ENCODE data around the gene GSE1. TPM values are rescaled to one million over a fixed set of nuclear protein-coding genes. Genes with fewer than 3 reads are reported as not detected.

The GSE1 gene
- total and polyA plus RNA-seq, 9 of the 15 experiments (the other 6 are each of a cell fraction or from before 2014, with no cell fraction given), result 12.2 to 244 (median 57.9) TPM

DNA sequence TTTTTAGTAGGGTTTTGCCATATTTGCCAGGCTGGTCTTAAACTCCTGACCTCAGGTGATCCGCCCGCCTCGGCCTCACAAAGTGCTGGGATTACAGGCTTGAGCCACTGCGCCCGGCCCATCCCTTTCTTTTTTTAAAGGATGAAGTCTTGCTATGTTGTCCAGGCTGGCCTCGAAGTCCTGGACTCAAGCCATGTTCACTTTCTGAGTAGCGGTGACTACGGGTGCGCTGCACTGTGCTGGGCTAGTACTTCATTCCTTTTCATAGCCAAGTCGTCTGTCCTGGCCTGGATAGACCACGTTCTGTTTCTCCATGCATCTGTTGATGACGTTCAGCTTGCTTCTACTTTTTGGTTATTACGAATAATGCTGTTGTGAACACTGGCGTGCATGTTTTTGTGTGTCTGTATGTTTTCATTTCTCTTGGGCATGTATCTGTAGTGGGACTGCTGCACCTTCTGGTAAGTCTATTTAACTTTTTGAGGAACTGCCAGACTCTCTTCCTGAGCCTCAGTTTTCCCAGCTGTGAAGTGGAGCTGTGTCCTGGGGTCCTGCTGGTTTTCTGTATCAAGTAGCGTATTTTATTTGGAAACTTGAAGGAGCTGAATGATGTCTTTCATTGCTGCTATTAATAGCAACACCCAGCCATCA, 40.0 kb upstream of the GSE1 start:
- H4K20me1 ChIP-seq (replicated peaks; ENCODE audit: control insufficient read depth, insufficient read depth, low read length), result peaks cover 86% of the 10 kb centered on the region
- BruUV-seq (replicated peaks), result no TSS peak
- peaks cover 100% of the 10 kb centered on the region for H3K79me2 ChIP-seq (ENCODE audit: control insufficient read depth, insufficient read depth, low read length)
- no peaks in the 10 kb centered on the region for H3K9me3 ChIP-seq (replicated peaks; ENCODE audit: control insufficient read depth, insufficient read depth, low read depth, low read length)
- H3K27ac ChIP-seq (ENCODE audit: extremely low read depth, low read depth, low read length), result peak overlapping the region; percentile 97
- ChIA-PET POLR2A (interaction anchor here (0.6 to 2.6 kb wide), 15 partner anchors 9 to 225 kb away, joined by 3 to 20 read pairs (median 4); no protein-coding TSS in a partner anchor), CTCF (ENCODE audit: low intra/inter-chr PET ratio) (no interaction called here)
- peaks cover 86 to 90% of the 10 kb centered on the region in 2 experiments for H3K4me1 ChIP-seq (replicated peaks in 1 of 2; ENCODE audit: control insufficient read depth in 2 of 2, insufficient read depth in 2 of 2, low read length in 2 of 2)
- peak in 1 of 4 experiments; percentile 51 for DNase-seq (ENCODE audit: extremely low read depth in 1 of 4, low spot score in 3 of 4)
- FAIRE-seq, result no peak
- in situ Hi-C loops (cut with MboI) (no loop called here), intact Hi-C loops (cut with micrococcal nuclease) (loop anchor here (10.0 kb wide), 1 partner anchor 142 kb away; no protein-coding TSS in a partner anchor)
- H3K4me3 ChIP-seq, result no peak overlapping the region
- peak overlapping the region; percentile 89 for H3K4me2 ChIP-seq (ENCODE audit: insufficient read depth, low read length)
- H3K27me3 ChIP-seq (ENCODE audit: control insufficient read depth in 2 of 2, insufficient read depth in 2 of 2, low read length in 2 of 2), result no peaks in the 10 kb centered on the region; a peak in 1 of 5 replicates
- no peak overlapping the region for H2AFZ ChIP-seq (ENCODE audit: low read depth, low read length)
- 54% methylated on average over 15 of the region's 15 CpGs for WGBS (ENCODE audit: insufficient coverage, low coverage, missing lambda C conversion rate)
- ATAC-seq, result no peak
- H3K36me3 ChIP-seq (ENCODE audit: control insufficient read depth, insufficient read depth, low read length), result peaks cover 76% of the 10 kb centered on the region
- peak overlapping the region; percentile 60 to 88 for H3K9ac ChIP-seq (ENCODE audit: insufficient read depth in 1 of 2, low read depth in 2 of 2, low read length in 2 of 2)
- peaks cover 19% of the 10 kb centered on the region for H3K9me1 ChIP-seq (ENCODE audit: control insufficient read depth, insufficient read depth, low read length)
- TF ChIP-seq SPI1 (IDR thresholded peaks at IDR 0.05; ENCODE audit: borderline replicate concordance, low read depth, low read length), result peak; percentile 76
- TF ChIP-seq NCOA4 (IDR thresholded peaks at IDR 0.05; ENCODE audit: partially characterized antibody), result no peak
- TF ChIP-seq, protein P1, sequence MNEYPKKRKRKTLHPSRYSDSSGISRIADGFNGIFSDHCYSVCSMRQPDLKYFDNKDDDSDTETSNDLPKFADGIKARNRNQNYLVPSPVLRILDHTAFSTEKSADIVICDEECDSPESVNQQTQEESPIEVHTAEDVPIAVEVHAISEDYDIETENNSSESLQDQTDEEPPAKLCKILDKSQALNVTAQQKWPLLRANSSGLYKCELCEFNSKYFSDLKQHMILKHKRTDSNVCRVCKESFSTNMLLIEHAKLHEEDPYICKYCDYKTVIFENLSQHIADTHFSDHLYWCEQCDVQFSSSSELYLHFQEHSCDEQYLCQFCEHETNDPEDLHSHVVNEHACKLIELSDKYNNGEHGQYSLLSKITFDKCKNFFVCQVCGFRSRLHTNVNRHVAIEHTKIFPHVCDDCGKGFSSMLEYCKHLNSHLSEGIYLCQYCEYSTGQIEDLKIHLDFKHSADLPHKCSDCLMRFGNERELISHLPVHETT (CRISPR knock-in tag; conservative IDR thresholded peaks at IDR 0.05 in 1 of 2, IDR thresholded peaks at IDR 0.05 in 1 of 2), result 0 out of 4 replicates have a peak, but pooled peaks of 1 of the 2 experiments have one; percentile 22
- 0 out of 2 replicates have a peak, but pooled peaks have one; percentile 11 for TF ChIP-seq ATF7 (IDR thresholded peaks at IDR 0.05)
- peak; percentile 37; the same call in 1 of the 2 replicates for TF ChIP-seq POLR2AphosphoS5 (IDR thresholded peaks at IDR 0.05; ENCODE audit: control insufficient read depth, insufficient read depth, low read depth, low read length)
- peak; percentile 45; the same call in 1 of the 2 replicates for TF ChIP-seq SP1 (CRISPR knock-in tag; IDR thresholded peaks at IDR 0.05)
- TF ChIP-seq DPF2 (IDR thresholded peaks at IDR 0.05), result no peak
- TF ChIP-seq ZNF75A (CRISPR knock-in tag; IDR thresholded peaks at IDR 0.05), result no peak
- TF ChIP-seq, protein P2, sequence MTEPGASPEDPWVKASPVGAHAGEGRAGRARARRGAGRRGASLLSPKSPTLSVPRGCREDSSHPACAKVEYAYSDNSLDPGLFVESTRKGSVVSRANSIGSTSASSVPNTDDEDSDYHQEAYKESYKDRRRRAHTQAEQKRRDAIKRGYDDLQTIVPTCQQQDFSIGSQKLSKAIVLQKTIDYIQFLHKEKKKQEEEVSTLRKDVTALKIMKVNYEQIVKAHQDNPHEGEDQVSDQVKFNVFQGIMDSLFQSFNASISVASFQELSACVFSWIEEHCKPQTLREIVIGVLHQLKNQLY (CRISPR knock-in tag; conservative IDR thresholded peaks at IDR 0.05), result 0 out of 4 replicates have a peak, but pooled peaks of 1 of the 2 experiments have one; percentile 54
- no peak for TF ChIP-seq ZKSCAN8 (CRISPR knock-in tag; IDR thresholded peaks at IDR 0.05)
- TF ChIP-seq RBM25 (IDR thresholded peaks at IDR 0.05; ENCODE audit: low read depth, low read length, severe bottlenecking), result peak; percentile 83
- TF ChIP-seq ZNF589 (CRISPR knock-in tag; IDR thresholded peaks at IDR 0.05; ENCODE audit: low read depth), result peak; percentile 58; the same call in 1 of the 2 replicates
- TF ChIP-seq, protein P3, sequence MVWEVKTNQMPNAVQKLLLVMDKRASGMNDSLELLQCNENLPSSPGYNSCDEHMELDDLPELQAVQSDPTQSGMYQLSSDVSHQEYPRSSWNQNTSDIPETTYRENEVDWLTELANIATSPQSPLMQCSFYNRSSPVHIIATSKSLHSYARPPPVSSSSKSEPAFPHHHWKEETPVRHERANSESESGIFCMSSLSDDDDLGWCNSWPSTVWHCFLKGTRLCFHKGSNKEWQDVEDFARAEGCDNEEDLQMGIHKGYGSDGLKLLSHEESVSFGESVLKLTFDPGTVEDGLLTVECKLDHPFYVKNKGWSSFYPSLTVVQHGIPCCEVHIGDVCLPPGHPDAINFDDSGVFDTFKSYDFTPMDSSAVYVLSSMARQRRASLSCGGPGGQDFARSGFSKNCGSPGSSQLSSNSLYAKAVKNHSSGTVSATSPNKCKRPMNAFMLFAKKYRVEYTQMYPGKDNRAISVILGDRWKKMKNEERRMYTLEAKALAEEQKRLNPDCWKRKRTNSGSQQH (CRISPR knock-in tag; IDR thresholded peaks at IDR 0.05), result no peak
- TF ChIP-seq SETDB1 (IDR thresholded peaks at IDR 0.05; ENCODE audit: low read length), result no peak
- TF ChIP-seq ZNF121 (CRISPR knock-in tag; conservative IDR thresholded peaks at IDR 0.05), result peak; percentile 90
- peak in 1 of 2 experiments; percentile 13; a peak in 1 of 4 replicates for TF ChIP-seq HDAC1 (IDR thresholded peaks at IDR 0.05)
- TF ChIP-seq CBX3 (IDR thresholded peaks at IDR 0.05; ENCODE audit: borderline replicate concordance in 1 of 2, low read length in 2 of 2), result 0 out of 3 replicates have a peak, but pooled peaks of 1 of the 2 experiments have one; percentile 18
